ENCODE data around the gene ENOPH1. TPM values are rescaled to one million over a fixed set of nuclear protein-coding genes. Genes with fewer than 3 reads are reported as not detected.

Gene ENOPH1
- total and polyA plus RNA-seq, 5 donors from 2014 or later: 26.7 to 48.7 (median 47.1) TPM

GRCh38 chr4:82499738-82500434, 69.5 kb downstream of the ENOPH1 start:
- H3K27ac Mint-ChIP-seq: no peak overlapping the region
- H3K4me3 Mint-ChIP-seq: no peak overlapping the region
- no peak for ATAC-seq (ENCODE audit: low read depth in 2 of 2)
- no peaks in the 10 kb centered on the region for H3K4me1 Mint-ChIP-seq
- Histone ChIP-seq H3K27me3 (ENCODE audit: control insufficient read depth, insufficient read depth, low read length) (no peaks in the 10 kb centered on the region), H3K4me3 (ENCODE audit: low read depth, low read length) (no peak overlapping the region), H3K9me3 (ENCODE audit: control insufficient read depth in 2 of 2, low read length in 2 of 2) (no peaks in the 10 kb centered on the region), H3K27ac (ENCODE audit: insufficient read depth, low read length, poor library complexity, severe bottlenecking) (no peak overlapping the region), H3K4me1 (ENCODE audit: control insufficient read depth, insufficient read depth, low read length, poor library complexity, severe bottlenecking) (no peaks in the 10 kb centered on the region), H3K36me3 (ENCODE audit: control insufficient read depth, insufficient read depth, low read length) (no peaks in the 10 kb centered on the region)
- DNase-seq: no peak
- H3K27me3 Mint-ChIP-seq: peaks cover 5% of the 10 kb centered on the region
- H3K9me3 Mint-ChIP-seq: no peaks in the 10 kb centered on the region
- H3K36me3 Mint-ChIP-seq: no peaks in the 10 kb centered on the region

- H3K27me3 ChIP-seq (ENCODE audit: control insufficient read depth, insufficient read depth, low read length): no peaks in the 10 kb centered on the region
- H3K4me1 Mint-ChIP-seq: no peaks in the 10 kb centered on the region
- ATAC-seq (ENCODE audit: low read depth in 2 of 2) (no peak), DNase-seq (no peak)
- H3K27ac ChIP-seq (ENCODE audit: insufficient read depth, low read length, poor library complexity, severe bottlenecking): no peak overlapping the region
- no peak overlapping the region for H3K4me3 Mint-ChIP-seq
- H3K27me3 Mint-ChIP-seq: peaks cover 9% of the 10 kb centered on the region
- H3K36me3 ChIP-seq (ENCODE audit: control insufficient read depth, insufficient read depth, low read length): no peaks in the 10 kb centered on the region
- H3K9me3 ChIP-seq (ENCODE audit: control insufficient read depth in 2 of 2, low read length in 2 of 2): no peaks in the 10 kb centered on the region
- H3K36me3 Mint-ChIP-seq: no peaks in the 10 kb centered on the region
- no peaks in the 10 kb centered on the region for H3K4me1 ChIP-seq (ENCODE audit: control insufficient read depth, insufficient read depth, low read length, poor library complexity, severe bottlenecking)
- no peaks in the 10 kb centered on the region for H3K9me3 Mint-ChIP-seq
- no peak overlapping the region for H3K27ac Mint-ChIP-seq
- H3K4me3 ChIP-seq (ENCODE audit: low read depth, low read length): no peak overlapping the region
These were observed 70.2 kb downstream of the ENOPH1 start for GRCh38 chr4:82500435-82501153.

GRCh38 chr4:82501154-82501442, 70.7 kb downstream of the ENOPH1 start:
- Histone ChIP-seq H3K27me3 (ENCODE audit: control insufficient read depth, insufficient read depth, low read length) (no peaks in the 10 kb centered on the region), H3K27ac (ENCODE audit: insufficient read depth, low read length, poor library complexity, severe bottlenecking) (no peak overlapping the region), H3K4me3 (ENCODE audit: low read depth, low read length) (no peak overlapping the region), H3K4me1 (ENCODE audit: control insufficient read depth, insufficient read depth, low read length, poor library complexity, severe bottlenecking) (no peaks in the 10 kb centered on the region), H3K36me3 (ENCODE audit: control insufficient read depth, insufficient read depth, low read length) (no peaks in the 10 kb centered on the region), H3K9me3 (ENCODE audit: control insufficient read depth in 2 of 2, low read length in 2 of 2) (no peaks in the 10 kb centered on the region)
- no peak overlapping the region for H3K4me3 Mint-ChIP-seq
- peaks cover 9% of the 10 kb centered on the region for H3K27me3 Mint-ChIP-seq
- no peaks in the 10 kb centered on the region for H3K9me3 Mint-ChIP-seq
- no peak overlapping the region for H3K27ac Mint-ChIP-seq
- no peaks in the 10 kb centered on the region for H3K36me3 Mint-ChIP-seq
- H3K4me1 Mint-ChIP-seq: no peaks in the 10 kb centered on the region
- no peak for DNase-seq
- ATAC-seq (ENCODE audit: low read depth in 2 of 2): no peak

- Histone ChIP-seq H3K9me3 (ENCODE audit: control insufficient read depth in 2 of 2, low read length in 2 of 2) (no peaks in the 10 kb centered on the region), H3K4me1 (ENCODE audit: control insufficient read depth, insufficient read depth, low read length, poor library complexity, severe bottlenecking) (no peaks in the 10 kb centered on the region), H3K36me3 (ENCODE audit: control insufficient read depth, insufficient read depth, low read length) (no peaks in the 10 kb centered on the region), H3K27ac (ENCODE audit: insufficient read depth, low read length, poor library complexity, severe bottlenecking) (no peak overlapping the region), H3K27me3 (ENCODE audit: control insufficient read depth, insufficient read depth, low read length) (no peaks in the 10 kb centered on the region), H3K4me3 (ENCODE audit: low read depth, low read length) (no peak overlapping the region)
- no peaks in the 10 kb centered on the region for H3K4me1 Mint-ChIP-seq
- H3K9me3 Mint-ChIP-seq: no peaks in the 10 kb centered on the region
- H3K4me3 Mint-ChIP-seq: no peak overlapping the region
- ATAC-seq (ENCODE audit: low read depth in 2 of 2) (no peak), DNase-seq (no peak)
- H3K27ac Mint-ChIP-seq: no peak overlapping the region
- H3K27me3 Mint-ChIP-seq: peaks cover 4% of the 10 kb centered on the region
- no peaks in the 10 kb centered on the region for H3K36me3 Mint-ChIP-seq
These were observed 77.6 kb downstream of the ENOPH1 start for GRCh38 chr4:82508011-82508410.

GRCh38 chr4:82508806-82509428, 78.5 kb downstream of the ENOPH1 start:
- no peaks in the 10 kb centered on the region for H3K9me3 ChIP-seq (ENCODE audit: control insufficient read depth in 2 of 2, low read length in 2 of 2)
- H3K4me3 ChIP-seq (ENCODE audit: low read depth, low read length): no peak overlapping the region
- no peaks in the 10 kb centered on the region for H3K4me1 ChIP-seq (ENCODE audit: control insufficient read depth, insufficient read depth, low read length, poor library complexity, severe bottlenecking)
- Mint-ChIP-seq H3K27me3 (peaks cover 4% of the 10 kb centered on the region), H3K27ac (no peak overlapping the region), H3K4me1 (no peaks in the 10 kb centered on the region), H3K4me3 (no peak overlapping the region), H3K9me3 (no peaks in the 10 kb centered on the region), H3K36me3 (no peaks in the 10 kb centered on the region)
- no peak for DNase-seq
- no peak overlapping the region for H3K27ac ChIP-seq (ENCODE audit: insufficient read depth, low read length, poor library complexity, severe bottlenecking)
- H3K36me3 ChIP-seq (ENCODE audit: control insufficient read depth, insufficient read depth, low read length): no peaks in the 10 kb centered on the region
- H3K27me3 ChIP-seq (ENCODE audit: control insufficient read depth, insufficient read depth, low read length): no peaks in the 10 kb centered on the region
- no peak for ATAC-seq (ENCODE audit: low read depth in 2 of 2)

- no peaks in the 10 kb centered on the region for H3K9me3 Mint-ChIP-seq
- no peaks in the 10 kb centered on the region for H3K4me1 ChIP-seq (ENCODE audit: control insufficient read depth, insufficient read depth, low read length, poor library complexity, severe bottlenecking)
- no peaks in the 10 kb centered on the region for H3K9me3 ChIP-seq (ENCODE audit: control insufficient read depth in 2 of 2, low read length in 2 of 2)
- no peak overlapping the region for H3K27ac ChIP-seq (ENCODE audit: insufficient read depth, low read length, poor library complexity, severe bottlenecking)
- peaks cover 8% of the 10 kb centered on the region for H3K27me3 Mint-ChIP-seq
- DNase-seq (no peak), ATAC-seq (ENCODE audit: low read depth in 2 of 2) (no peak)
- no peaks in the 10 kb centered on the region for H3K36me3 Mint-ChIP-seq
- no peaks in the 10 kb centered on the region for H3K4me1 Mint-ChIP-seq
- H3K27ac Mint-ChIP-seq: no peak overlapping the region
- H3K36me3 ChIP-seq (ENCODE audit: control insufficient read depth, insufficient read depth, low read length): no peaks in the 10 kb centered on the region
- H3K4me3 Mint-ChIP-seq: no peak overlapping the region
- H3K4me3 ChIP-seq (ENCODE audit: low read depth, low read length): no peak overlapping the region
- no peaks in the 10 kb centered on the region for H3K27me3 ChIP-seq (ENCODE audit: control insufficient read depth, insufficient read depth, low read length)
These were observed 79.8 kb downstream of the ENOPH1 start for GRCh38 chr4:82510216-82510615.

All from CD4-positive, CD25-positive, alpha-beta regulatory T cell (primary cell).